GM21529 (cell line): Measurements from ENCODE around the gene PLEKHA8.
A peak's percentile ranks its signal among the peaks of the same experiment; 100 is the strongest.
"Not testable (repeated sequence)": the region's sequence is repeated elsewhere in the genome, so short reads cannot be mapped to it uniquely, and the experiment has no call there.

Experiments
- ATAC-seq: cut with Tn5 transposase; IDR thresholded peaks from one replicate; pipeline ENCODE4 v1.9.1; 2021; ENCODE audit not compliant: unreplicated experiment

Gene PLEKHA8

GRCh38 chr7:30098599-30098998 lies 70.4 kb downstream of the PLEKHA8 start:
- not testable (repeated sequence) for ATAC-seq

DNA sequence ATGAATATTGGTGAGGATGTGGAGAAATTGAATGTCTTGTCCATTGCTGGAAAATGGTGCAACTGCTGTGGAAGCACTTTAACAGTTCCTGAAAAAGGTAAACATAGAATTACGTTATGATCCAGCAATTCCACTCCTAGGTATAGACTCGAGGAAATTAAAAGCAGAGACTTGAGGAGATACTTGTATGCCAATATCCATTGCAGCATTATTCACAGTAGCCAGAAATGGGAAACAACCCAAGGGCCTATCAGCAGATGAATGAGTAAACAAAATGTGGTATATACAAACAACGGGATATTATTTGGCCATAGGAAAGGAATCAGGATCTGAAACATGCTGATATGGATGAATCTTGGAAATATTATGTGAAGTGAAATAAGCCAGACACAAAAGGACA lies 74.1 kb downstream of the PLEKHA8 start:
- no peak for ATAC-seq

DNA sequence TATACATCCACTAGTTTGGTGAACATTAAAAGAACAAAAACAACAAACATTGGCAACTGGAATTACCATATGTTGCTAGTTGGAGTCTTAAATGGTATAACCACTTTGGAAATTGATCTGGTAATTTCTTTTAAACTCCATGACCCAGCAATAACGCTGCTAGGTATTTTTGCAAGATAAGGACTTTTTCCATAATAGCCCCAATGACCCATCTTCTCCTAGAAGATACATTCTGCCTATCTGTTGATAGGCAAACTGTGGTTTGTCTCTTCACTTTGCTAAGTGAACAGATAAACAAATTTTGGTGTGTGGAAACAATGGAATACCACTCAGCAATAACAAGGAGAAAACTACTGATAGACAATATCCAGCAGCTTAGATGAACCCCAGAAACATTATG lies 75.9 kb downstream of the PLEKHA8 start:
- no peak for ATAC-seq

DNA sequence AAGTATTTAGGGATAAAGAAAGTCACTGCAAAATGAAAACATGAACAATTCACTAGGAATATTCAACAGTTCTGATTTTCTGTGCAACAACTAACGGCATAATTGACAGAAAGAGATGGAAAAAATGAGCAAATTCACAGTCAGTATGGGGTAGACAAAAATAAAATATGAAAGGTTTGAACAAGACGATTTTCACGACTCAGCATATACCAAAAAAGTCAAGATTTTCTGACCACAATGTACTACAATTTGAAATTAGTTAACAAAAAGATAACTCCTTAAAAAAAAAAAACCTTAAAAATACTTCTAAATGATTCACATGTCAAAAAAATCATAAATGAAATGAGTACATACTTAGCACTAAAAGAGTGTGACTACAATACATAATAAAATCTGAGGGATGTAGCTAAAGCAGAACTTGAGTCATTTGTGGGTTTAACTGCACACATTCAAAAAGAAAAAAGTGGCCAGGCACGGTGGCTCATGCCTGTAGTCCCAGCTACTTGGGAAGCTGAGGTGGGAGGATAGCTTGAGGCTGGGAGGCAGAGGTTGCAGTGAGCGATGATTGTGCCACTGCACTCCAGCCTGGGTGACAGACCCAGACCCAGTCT lies 84.0 kb downstream of the PLEKHA8 start:
- no peak for ATAC-seq

GRCh38 chr7:30113144-30113543 lies 84.9 kb downstream of the PLEKHA8 start:
- no peak for ATAC-seq

GRCh38 chr7:30114536-30115238 lies 86.5 kb downstream of the PLEKHA8 start:
- ATAC-seq = no peak

- ATAC-seq = no peak
These were observed 87.6 kb downstream of the PLEKHA8 start for GRCh38 chr7:30115709-30116297.

- ATAC-seq = no peak
These were observed 88.6 kb downstream of the PLEKHA8 start for GRCh38 chr7:30116771-30117170.

DNA sequence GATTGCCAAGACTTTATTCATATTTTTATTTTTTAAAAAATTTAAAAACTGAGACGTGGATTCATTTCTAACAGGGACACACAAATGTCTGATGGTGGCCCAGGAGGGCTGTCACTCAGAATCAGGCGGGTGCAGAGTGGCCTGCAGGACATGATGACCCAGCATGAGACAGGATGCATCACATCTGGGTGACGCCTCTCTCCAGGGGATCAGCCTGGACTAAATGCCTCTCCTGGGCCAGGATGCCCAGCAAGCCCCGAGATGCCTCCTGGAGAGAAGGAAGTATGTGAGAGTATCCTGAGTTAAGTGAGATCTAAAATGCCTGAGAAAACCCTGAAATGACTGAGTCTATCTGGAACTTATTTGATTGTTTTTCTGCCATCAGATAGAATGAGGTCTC lies 89.7 kb downstream of the PLEKHA8 start:
- ATAC-seq = no peak

DNA sequence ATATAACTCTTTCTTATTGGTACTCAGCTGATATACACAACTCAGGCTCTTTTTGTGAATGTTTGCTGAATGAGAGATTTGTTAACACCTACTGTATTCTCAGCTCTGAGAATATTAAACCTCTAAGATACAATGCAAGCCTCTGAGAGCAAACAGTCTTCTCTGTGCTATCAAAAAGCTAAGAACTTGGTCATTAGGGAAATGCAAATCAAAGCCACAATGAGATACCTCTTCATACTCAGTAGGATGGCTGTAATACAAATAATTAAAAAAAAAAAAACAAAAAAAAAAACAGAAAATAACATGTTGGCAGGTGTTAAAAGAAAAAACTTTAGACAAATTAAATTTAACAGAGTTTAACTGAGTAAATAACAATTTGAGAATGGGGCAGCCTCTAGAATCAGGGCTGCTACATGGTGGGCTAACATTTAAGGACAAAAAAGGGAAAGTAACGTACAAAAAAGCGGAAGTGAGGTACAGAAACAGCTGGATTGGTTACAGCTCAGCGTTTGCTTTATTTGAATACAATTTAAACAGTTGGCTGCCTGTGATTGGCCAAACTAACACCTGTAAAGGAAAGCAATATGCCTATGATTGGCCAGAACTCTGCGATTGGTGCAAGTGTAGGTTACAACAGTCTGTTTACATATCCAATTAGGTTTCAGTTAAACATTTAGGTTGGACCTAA lies 91.8 kb downstream of the PLEKHA8 start:
- ATAC-seq = no peak

DNA sequence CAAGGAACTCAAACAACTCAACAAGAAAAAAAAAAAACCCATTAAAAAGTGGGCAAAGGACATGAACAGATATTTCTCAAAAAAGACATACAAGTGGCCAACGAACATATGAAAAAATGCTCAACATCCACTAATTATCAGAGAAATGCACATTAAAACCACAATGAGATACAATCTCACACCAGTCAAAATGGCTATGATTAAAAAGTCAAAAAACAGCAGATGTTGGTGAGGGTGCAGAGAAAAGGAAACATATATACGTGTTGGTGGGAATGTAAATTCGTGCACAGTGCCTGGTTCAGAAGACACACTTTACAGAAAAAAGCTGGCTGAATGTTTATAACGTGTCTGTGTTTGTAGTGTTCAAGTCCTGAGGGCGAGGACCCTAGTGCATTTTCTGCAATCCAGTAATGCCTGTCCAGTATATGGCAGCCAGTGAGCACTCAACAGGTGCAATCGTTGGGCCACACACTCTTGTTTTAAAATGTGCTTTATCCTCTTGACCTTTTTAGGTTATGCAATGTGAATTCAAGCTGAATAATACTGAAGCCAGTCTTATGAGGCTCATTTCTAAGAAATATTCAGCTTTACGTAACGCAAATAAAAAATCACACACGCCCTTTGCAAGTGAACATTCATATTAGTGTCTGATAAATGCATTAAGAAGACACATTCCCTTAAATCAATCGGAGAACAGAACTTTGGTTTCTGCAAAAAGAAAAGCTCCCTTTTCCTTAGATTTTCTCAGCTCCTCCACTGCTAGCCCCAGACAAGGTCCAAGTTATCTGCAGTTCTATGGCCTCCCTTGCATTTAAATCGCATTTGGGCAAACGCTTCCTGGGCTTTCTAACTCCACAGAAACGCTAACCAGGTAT lies 105.8 kb downstream of the PLEKHA8 start:
- no peak for ATAC-seq

GRCh38 chr7:30134611-30135300 lies 106.5 kb downstream of the PLEKHA8 start, which contains the start of gene MTURN:
TSS of gene MTURN (plus strand) at chr7:30134986. CDS start at chr7:30135137, 151 bp downstream.
- ATAC-seq = peak; percentile 85

- peak; percentile 30 for ATAC-seq
These were observed 107.3 kb downstream of the PLEKHA8 start for GRCh38 chr7:30135301-30136116.

GRCh38 chr7:30136117-30136731 lies 108.0 kb downstream of the PLEKHA8 start:
- no peak for ATAC-seq

DNA sequence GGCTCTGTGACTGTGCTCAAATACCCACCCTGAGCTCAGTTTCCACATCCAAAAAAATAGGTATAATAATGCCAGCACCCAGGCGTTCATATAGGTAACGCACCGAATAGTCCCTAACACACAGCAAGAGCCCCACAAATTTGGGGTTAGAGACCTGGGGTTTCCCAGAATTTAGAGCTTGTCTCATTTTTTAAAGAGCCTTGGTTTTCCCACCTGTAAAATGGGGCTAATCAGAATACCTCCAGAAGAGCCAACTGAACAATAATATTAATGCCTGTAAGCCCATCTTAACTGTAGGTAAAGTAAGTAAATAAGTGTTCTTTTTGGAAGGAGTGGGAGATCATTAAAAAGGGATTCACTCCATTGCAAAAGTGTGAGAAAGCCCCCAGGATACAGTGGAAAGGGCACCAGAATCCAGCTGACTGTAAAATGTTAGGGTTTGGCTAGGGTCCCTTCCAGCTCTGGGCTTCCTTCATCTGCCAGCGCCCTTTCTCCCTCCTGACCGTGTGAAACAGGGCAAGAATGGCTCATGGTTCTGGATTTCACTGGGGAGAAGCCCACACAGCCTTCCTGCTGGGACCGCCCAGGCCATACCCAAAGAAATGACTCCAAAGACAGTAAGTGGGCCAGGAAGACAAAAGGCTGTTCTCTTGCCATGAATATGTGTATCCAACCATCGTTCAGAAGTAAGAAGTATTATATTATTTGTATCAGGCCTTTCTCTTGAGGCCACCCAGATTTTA lies 108.7 kb downstream of the PLEKHA8 start:
- ATAC-seq = no peak

DNA sequence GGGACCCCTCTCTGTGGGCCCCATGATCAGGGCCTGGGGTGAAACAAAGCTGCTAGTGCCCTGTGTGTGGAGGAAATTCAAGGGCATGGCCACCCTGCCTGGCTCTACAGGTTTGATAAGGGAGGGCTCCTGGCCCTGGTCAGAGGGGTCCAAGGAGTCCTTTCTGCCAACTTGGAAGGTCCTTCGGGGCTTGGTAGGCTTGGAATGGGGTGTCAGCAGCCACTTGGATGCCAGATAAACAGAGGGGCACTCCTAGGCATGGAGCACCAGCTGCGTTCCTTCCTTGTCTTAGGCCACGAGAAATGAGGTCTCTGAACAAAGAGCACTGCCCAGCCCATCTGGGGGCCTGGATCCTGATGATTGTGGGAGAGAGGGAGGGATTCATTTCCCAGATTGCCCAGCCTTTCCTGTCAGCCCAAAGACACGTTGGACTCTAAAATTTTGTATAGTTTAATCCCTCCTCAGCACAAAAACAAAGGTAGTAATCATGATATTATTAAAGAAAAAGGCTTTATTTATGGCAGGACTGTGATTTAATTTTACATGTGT lies 111.7 kb downstream of the PLEKHA8 start:
- no peak for ATAC-seq

DNA sequence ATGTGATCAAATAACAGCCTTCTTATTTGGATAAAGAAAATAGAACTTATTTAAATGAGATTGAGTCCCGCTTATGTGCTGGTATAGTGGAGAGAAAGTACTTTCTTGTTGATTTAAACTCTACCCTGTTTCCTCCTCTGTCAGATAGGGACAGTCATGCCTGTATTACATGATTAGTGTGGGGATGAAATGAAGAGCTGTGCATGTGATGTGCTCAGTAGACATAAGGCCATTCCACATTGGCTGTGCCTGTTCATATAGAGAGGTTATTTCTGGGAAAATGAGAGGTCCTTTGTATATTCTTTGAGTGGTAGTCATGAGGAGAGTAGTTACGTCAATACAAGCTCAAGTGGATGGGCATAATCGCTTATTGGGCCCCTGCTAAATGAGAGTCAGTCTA lies 112.2 kb downstream of the PLEKHA8 start:
- ATAC-seq = no peak

DNA sequence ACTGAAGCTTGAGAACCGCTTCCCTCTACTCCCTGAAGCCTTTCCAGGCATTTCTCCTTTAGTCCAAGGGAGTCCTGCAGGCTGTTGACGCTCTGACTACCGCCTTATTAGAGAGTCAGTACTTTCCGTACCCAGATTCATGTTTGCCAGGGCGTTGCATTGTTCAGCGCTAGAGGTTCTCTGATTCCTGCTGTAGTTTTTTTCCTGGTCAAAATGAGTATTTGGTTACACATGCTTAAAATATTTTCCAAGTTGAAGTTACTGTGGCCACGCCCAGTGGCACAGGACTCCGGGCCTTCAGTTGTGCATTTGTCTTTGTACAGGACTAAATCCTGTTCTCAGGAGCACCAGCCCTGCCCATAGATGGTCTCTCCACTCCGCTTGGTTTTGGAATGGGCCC lies 114.5 kb downstream of the PLEKHA8 start:
- no peak for ATAC-seq
